HG02885 (cell line): ENCODE data around the gene GNG12.

Source experiments
- ATAC-seq: cut with Tn5 transposase; IDR thresholded peaks from one replicate; pipeline ENCODE4 v1.9.1; 2021; ENCODE audit warnings: mild to moderate bottlenecking; ENCODE audit not compliant: unreplicated experiment, poor library complexity

The GNG12 gene

GRCh38 chr1:67715819-67716218 lies 117.4 kb downstream of the GNG12 start:
- ATAC-seq: no peak

DNA sequence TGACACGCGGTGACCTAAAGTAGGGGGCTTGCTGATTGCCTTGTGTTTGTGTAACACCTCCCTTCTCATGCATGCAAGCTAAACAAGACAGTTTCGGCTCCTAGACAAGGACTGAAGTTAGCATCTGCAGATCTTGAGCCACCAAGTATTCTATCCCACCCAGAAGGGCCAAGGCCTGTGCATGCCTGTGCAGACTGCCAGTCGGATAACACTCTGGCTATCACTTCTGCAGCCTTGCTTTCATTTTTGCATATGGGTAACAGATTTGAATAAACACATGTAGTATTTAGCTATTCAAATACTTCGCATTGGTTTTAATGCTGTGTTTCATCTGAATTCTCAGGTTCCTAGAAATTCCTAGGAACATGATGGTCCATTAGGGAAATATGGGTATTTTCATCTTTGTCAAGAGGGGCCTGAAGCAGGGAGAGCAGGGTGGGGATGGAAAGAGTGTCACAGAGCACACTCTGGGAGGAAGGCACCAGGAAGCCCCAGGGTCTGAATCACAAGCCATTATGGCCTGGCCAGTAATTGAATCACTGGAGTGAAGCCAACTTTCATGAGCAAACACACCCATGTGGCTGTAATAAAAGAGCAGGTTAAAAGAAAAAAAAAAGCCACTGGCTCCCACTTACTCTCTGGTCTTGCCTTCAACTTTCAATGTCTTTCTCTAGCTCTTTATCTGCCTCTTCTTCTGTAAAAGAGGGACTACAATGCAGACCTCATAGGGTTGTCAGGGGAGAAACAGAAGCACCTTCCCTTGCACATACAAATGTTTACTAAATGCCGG lies 120.0 kb downstream of the GNG12 start:
- no peak for ATAC-seq

DNA sequence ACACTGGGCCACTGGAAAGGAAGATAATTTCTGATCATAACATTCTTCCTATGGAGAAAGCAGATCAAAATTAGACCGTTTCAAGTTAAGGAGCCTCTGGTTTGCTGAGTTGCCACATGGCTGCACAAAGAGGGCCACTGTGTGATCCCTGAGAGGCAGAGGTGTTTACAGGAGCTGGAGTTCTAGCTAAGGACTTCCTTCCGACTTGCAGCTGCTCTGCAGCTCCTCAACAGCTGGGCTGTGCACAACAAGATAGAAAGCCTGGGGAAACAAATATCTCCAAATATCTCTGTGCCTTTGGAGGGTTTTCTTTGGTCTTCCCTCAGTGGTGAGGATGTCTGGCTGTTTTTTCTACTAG lies 121.4 kb downstream of the GNG12 start:
- peak; percentile 53 for ATAC-seq

- ATAC-seq: peak; percentile 5
Observed at GRCh38 chr1:67711158-67711854, 122.0 kb downstream of the GNG12 start.

DNA sequence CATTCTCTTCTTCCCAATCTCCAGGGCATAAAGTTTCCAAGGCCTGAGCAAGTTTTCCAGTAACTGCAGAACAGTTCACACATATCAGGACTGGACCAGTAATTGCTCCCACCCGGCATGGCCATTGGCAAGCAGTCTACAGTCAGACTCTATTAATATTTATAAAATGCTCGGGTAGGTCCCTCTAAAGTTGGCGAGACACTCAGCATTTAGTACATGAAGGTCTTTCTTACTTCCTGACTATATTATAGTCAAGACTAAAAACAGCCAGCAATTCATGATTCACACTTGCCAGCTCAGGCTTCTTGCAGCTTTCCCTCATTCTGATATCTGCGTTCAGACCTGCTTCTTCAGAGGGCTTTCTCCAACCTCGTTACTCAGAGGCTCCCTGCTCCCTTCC lies 122.8 kb downstream of the GNG12 start:
- no peak for ATAC-seq

GRCh38 chr1:67708606-67709005 lies 124.7 kb downstream of the GNG12 start:
- ATAC-seq: no peak

DNA sequence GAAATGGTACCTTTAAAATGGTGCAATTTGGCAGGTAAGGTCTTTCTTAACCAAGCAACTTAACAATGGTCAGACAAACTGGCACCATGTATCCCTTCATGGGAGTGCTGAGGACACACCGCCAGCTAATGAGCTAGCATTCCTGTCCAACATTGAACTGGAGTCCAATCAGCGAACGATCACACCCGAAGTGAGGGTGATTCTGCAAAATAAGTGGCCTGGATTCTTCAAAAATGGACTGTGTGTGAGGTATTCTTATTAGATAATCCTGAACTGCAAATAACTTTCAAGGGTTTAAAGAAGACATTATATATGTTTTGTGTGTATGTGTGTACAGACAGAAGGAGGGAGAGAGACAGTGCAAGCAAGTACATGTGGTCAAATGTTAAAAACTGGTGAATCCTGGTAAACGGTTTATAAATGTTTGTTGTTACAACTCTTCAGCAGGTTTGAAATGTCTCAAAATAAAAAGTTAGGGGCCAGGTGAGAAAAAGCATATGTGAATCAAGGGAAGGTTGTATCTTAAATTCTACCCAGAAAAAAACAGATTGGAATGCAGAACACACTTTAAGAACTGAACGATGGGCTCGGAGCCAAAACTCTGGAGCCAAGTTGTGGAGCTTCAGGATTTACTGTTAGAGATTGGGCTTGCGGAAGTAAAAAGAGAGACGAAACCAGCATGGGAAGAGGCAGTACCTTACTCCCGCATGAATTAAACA lies 127.4 kb downstream of the GNG12 start:
- no peak for ATAC-seq

GRCh38 chr1:67704351-67704750 lies 128.9 kb downstream of the GNG12 start:
- ATAC-seq: no peak

DNA sequence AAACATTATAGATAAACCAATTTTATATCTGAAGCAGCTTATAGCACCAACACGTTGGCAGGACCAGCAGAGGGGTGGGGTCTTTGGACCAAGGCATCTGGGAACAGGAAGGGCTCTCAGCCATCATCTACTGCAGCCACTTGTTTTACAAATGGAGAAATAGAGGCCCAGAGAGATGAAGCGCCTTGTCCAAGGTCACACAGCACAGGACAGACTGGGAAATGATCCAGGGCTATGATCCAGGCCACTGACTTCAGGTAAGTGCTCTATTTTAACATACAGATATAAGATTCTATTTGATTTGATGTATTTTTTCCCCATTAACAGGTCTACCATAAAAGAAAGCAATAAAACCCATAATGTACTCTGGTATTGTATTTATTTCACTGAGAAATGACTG lies 131.4 kb downstream of the GNG12 start:
- no peak for ATAC-seq

DNA sequence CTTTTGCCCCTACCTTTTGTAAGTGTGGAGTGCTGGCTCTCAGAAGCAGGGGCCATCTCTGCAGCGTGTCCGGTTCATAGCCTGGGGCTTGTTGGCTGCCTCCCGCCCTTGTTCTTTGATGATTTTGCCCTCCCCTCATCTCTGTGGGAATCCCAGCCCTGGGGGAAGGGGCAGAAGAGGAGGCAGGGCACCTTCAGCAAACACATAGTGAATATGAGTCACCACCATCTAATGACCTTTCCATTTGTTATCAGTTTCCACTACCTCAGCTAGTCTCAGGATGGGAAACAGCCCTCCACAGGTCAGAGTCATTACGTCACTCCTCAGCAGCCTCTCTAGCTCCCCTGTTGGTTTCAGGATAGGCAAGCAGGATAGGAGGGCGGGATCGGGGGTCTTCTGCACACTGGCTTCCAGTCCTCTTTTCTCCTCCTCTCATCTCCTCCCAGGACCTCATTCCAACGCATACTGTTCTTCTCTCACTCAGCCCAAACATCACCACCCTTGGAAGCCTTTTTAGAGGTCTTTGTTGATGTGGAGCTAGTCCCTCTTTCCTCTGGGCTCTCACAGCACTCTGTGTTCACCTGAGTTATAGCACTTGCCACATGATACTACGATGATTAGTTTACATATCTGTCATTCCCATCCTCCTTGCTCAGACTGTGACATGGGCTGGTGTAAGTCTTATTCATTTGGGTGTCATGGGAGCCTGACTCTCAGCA lies 132.4 kb downstream of the GNG12 start:
- peak; percentile 68 for ATAC-seq

DNA sequence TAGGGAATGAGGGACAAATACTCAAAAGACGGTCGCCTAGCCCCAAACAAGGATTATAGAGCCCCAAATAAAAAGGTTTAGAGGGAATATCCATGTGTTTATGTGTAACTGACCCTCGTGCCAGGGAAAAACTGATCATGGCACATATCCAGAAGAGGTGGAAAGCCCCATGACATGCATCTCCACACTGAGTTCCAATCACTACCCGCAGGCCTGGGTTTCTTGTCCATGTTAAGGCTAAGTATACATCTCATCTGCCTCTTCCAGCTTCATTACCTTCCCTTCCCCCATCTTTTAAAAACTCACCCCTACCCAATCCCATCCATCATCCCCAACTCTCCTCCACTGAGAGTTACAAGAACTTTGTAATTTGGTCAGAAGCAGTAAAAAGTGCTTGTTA lies 133.0 kb downstream of the GNG12 start:
- no peak for ATAC-seq

GRCh38 chr1:67696708-67697107 lies 136.6 kb downstream of the GNG12 start:
- no peak for ATAC-seq

DNA sequence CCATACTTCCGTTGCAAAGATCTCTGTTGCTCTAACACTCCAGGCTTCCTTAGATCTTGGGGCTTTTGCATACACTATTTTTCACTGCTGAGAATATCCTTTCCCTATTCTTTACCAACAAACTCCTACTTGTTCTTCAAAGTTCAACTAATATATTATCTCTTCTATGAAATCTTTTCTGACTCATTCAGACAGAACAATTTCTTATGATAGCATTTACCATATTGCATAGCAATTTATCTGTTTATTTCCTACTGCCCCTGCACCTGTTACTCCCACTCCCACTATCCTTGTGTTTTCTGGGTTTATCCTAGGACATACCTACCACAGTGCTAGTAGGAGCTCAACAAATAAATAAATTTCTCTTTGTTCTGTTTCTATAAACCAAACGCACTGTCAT lies 137.3 kb downstream of the GNG12 start:
- no peak for ATAC-seq

- ATAC-seq: no peak
Observed at GRCh38 chr1:67691712-67692111, 141.6 kb downstream of the GNG12 start.

DNA sequence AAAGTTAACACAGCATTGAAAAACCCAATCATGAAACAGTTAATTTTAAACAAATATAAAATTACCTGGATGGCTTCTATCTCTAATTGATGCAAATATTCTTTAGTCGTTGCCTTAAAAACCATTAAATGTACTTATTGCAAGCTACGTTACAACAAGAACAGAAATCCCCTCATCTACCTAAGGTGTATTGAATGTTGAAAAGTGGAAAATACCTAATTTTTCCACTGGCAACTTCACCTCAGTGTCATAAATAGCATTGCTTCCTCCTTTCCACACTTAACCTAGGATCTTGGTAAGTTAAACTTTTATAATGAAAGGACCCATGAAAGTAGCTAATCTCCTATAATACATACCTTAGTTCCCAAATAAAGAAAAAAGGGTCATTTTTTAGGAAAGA lies 142.9 kb downstream of the GNG12 start:
- ATAC-seq: no peak

GRCh38 chr1:67690018-67690363 lies 143.3 kb downstream of the GNG12 start:
- no peak for ATAC-seq

GRCh38 chr1:67689267-67690017 lies 143.8 kb downstream of the GNG12 start:
- no peak for ATAC-seq

DNA sequence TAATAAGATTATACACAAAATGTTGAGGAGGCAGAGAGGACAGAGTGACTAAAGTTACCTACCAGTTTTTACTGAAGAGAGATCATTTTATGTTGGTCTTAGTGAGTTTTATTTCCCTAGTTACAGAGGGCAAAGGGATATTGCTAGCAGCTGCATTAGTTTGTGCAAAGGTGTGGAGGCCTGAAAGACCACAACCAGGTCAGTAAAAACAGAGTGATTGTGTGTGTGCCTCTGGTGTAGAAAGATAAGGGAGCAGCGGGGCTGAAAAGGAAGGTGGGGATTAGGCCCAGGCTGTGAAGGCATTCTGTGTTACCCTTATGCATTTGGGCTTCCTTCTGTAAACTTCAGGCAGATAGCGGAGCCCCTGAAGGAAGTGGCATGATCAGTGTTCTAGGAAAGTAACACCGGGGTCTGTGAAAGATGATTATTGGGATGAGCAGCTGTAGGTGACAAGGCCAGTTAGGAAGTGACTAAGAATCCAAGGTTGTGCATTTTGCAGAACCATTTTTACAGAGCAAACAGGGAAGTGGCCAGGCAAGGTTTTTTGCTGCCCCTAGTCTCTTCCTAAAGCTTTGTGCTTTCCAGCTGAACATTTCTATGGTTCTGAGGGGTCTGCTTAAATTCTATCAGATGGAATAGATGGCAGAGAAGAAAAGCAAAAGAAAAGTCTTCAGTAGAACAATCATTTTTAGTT lies 144.6 kb downstream of the GNG12 start:
- no peak for ATAC-seq

- ATAC-seq: no peak
Observed at GRCh38 chr1:67687649-67688048, 145.6 kb downstream of the GNG12 start.

GRCh38 chr1:67687198-67687545 lies 146.1 kb downstream of the GNG12 start:
- no peak for ATAC-seq
